Neural cell (in vitro differentiated cells): ENCODE data around the gene NECTIN4. TPM values are rescaled to one million over a fixed set of nuclear protein-coding genes. Genes with fewer than 3 reads are reported as not detected.

Experiments
- H2AFZ ChIP-seq: fragments of 200-600, 300-800 bp; sonication (generic), shearing (Covaris generic); 2 replicates; pipeline ENCODE4 v1.6.0; 2014; ENCODE audit warnings: low read depth, mild to moderate bottlenecking, antibody characterized with exemption, low read length, moderate library complexity
- H3F3A ChIP-seq: fragments of 200-600 bp; shearing (Covaris generic); 2 replicates; pipeline ENCODE4 v1.6.1; 2016; ENCODE audit warnings: mild to moderate bottlenecking, moderate library complexity, mixed read lengths, antibody characterized with exemption, low read length; ENCODE audit not compliant: insufficient read depth, poor library complexity, severe bottlenecking
- H3K27ac ChIP-seq: fragments of 200-600, 300-800 bp; sonication (generic), shearing (Covaris generic); 2 replicates; pipeline ENCODE4 v1.5.1; 2014; ENCODE audit warnings: mild to moderate bottlenecking, low read length, moderate library complexity
- H3K27me3 ChIP-seq: fragments of 300-800, 200-600 bp; sonication (generic), shearing (Covaris generic); 2 replicates; pipeline ENCODE4 v1.6.0; 2014; ENCODE audit warnings: mild to moderate bottlenecking, low read depth, low read length, moderate library complexity; ENCODE audit not compliant: insufficient read depth
- H3K36me3 ChIP-seq: fragments of 300-800, 200-600 bp; sonication (generic), shearing (Covaris generic); 2 replicates; pipeline ENCODE4 v1.5.1; 2014; ENCODE audit warnings: mild to moderate bottlenecking, antibody characterized with exemption, low read length, moderate library complexity; ENCODE audit not compliant: insufficient read depth
- H3K4me2 ChIP-seq: fragments of 300-800, 200-600 bp; sonication (generic), shearing (Covaris generic); 2 replicates; pipeline ENCODE4 v1.6.0; 2014; ENCODE audit warnings: mild to moderate bottlenecking, low read length
- H3K4me3 ChIP-seq: fragments of 300-800, 200-600 bp; sonication (generic), shearing (Covaris generic); 2 replicates; pipeline ENCODE4 v1.5.1; 2014; ENCODE audit warnings: mild to moderate bottlenecking, low read length, moderate library complexity
- H3K79me2 ChIP-seq: fragments of 200-600 bp; shearing (Covaris generic); replicated peaks from 2 replicates; pipeline ENCODE4 v1.6.0; 2014; ENCODE audit warnings: mild to moderate bottlenecking, low read length, moderate library complexity; ENCODE audit not compliant: insufficient read depth
- H3K9ac ChIP-seq: fragments of 300-800, 200-600 bp; sonication (generic), shearing (Covaris generic); 2 replicates; pipeline ENCODE4 v1.6.1; 2016; ENCODE audit warnings: mild to moderate bottlenecking, low read length, mixed read lengths
- H3K9me2 ChIP-seq: fragments of 200-600 bp; shearing (Covaris generic); 2 replicates; pipeline ENCODE4 v1.6.1; 2016; ENCODE audit warnings: mild to moderate bottlenecking, low read length, mixed read lengths; ENCODE audit not compliant: insufficient read depth
- H3K9me3 ChIP-seq: fragments of 200-600, 300-800 bp; sonication (generic), shearing (Covaris generic); 2 replicates; pipeline ENCODE4 v1.6.1; 2016; ENCODE audit warnings: mild to moderate bottlenecking, mixed run types, low read length, moderate library complexity, mixed read lengths
- H4K20me1 ChIP-seq: fragments of 200-600 bp; shearing (Covaris generic); 2 replicates; pipeline ENCODE4 v1.6.1; 2016; ENCODE audit warnings: mild to moderate bottlenecking, mixed run types; ENCODE audit not compliant: insufficient read depth
- EP300 ChIP-seq: fragments of 450-650 bp; conservative IDR thresholded peaks from 2 replicates; pipeline ENCODE4 v1.6.1; 2014; ENCODE audit warnings: antibody characterized with exemption, mild to moderate bottlenecking, moderate library complexity; ENCODE audit not compliant: poor library complexity, severe bottlenecking
- EZH2 ChIP-seq: fragments of 200-600, 300-800 bp; shearing (Covaris generic), sonication (generic); IDR thresholded peaks from 2 replicates; pipeline ENCODE4 v1.6.1; 2014; ENCODE audit warnings: antibody characterized with exemption, low read length, borderline replicate concordance, mild to moderate bottlenecking; ENCODE audit not compliant: insufficient read depth, poor library complexity, severe bottlenecking
- MXI1 ChIP-seq: fragments of 450-650 bp; conservative IDR thresholded peaks from 2 replicates; pipeline ENCODE4 v1.6.1; 2014; ENCODE audit warnings: antibody characterized with exemption, mild to moderate bottlenecking; ENCODE audit not compliant: poor library complexity, severe bottlenecking
- POLR2AphosphoS5 ChIP-seq: IDR thresholded peaks from 2 replicates; pipeline ENCODE4 v1.6.1; 2012
- RAD21 ChIP-seq: fragments of 450-650 bp; conservative IDR thresholded peaks from 2 replicates; pipeline ENCODE4 v1.6.1; 2014; ENCODE audit warnings: antibody characterized with exemption, mild to moderate bottlenecking, moderate library complexity
- SMC3 ChIP-seq: fragments of 450-650 bp; conservative IDR thresholded peaks from 2 replicates; pipeline ENCODE4 v1.6.1; 2014; ENCODE audit warnings: antibody characterized with exemption, mild to moderate bottlenecking, moderate library complexity; ENCODE audit not compliant: poor library complexity
- TAF1 ChIP-seq: IDR thresholded peaks from 2 replicates; pipeline ENCODE4 v1.6.1; 2012; ENCODE audit warnings: low read depth
- polyA plus RNA-seq: library from polyadenylated mRNA; depleted of rRNA; stranded (reverse); fragments of >200 nt; gene quantifications from 2 replicates; pipeline ENCODE4 v1.2.3, GENCODE V29; 2014
- TF ChIP-seq, protein P1 (sequence below): IDR thresholded peaks from 2 replicates; pipeline ENCODE4 v1.6.1; 2012; ENCODE audit warnings: borderline replicate concordance
- TF ChIP-seq, protein P2 (sequence below): fragments of 450-650 bp; IDR thresholded peaks from 2 replicates; pipeline ENCODE4 v1.5.1; 2014; ENCODE audit warnings: antibody characterized with exemption, mild to moderate bottlenecking, moderate library complexity; ENCODE audit not compliant: poor library complexity, severe bottlenecking

Gene NECTIN4
- polyA plus RNA-seq, 1 donor from 2014 or later: not detected

DNA sequence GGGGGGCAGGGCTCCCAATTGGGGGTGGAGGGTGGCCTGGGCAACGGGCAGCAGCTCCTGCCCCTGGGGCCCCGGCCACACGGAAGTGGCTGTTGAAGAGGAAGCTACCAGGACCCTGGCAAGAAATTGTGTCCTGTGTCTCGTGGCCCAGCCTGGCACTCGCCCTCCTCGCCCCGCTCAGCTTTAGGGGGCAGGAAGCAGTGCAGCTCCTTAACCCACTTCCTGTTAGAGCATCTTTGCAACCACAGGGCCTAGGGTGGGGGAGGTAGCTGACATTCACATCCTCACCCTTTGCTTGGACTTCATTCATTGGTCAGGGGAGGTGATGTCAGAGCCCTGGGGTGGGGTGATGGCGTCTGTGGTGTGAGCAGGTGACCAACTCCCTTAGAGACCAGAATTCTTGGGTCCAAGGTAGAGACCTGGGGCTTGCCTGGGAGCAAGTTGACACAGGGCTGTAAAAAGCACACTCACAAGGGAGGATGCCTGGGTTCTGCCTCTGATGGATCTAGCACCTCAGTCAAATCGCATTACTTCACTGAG, 19.6 kb downstream of the NECTIN4 start, which contains the start of gene ARHGAP30:
ARHGAP30 (minus strand) TSS at position 161 of the 540 bp plus-strand sequence. CDS start 267 bp downstream, outside the sequence.
- no peak within 1 kb of the TSS for H3K27ac ChIP-seq
- no peak within 1 kb of the TSS for H3K4me2 ChIP-seq
- no peaks in the 10 kb centered on the region for H3K79me2 ChIP-seq
- no peaks in the 10 kb centered on the region for H4K20me1 ChIP-seq
- H3K36me3 ChIP-seq: no peaks in the 10 kb centered on the region
- H3K4me3 ChIP-seq: no peak within 1 kb of the TSS
- H3K9me3 ChIP-seq: no peaks in the 10 kb centered on the region
- no peaks in the 10 kb centered on the region for H3F3A ChIP-seq
- TF ChIP-seq EP300 (no peak), SMC3 (no peak), TAF1 (no peak), RAD21 (no peak), MXI1 (no peak), EZH2 (no peak), POLR2AphosphoS5 (no peak)
- TF ChIP-seq, protein P1, sequence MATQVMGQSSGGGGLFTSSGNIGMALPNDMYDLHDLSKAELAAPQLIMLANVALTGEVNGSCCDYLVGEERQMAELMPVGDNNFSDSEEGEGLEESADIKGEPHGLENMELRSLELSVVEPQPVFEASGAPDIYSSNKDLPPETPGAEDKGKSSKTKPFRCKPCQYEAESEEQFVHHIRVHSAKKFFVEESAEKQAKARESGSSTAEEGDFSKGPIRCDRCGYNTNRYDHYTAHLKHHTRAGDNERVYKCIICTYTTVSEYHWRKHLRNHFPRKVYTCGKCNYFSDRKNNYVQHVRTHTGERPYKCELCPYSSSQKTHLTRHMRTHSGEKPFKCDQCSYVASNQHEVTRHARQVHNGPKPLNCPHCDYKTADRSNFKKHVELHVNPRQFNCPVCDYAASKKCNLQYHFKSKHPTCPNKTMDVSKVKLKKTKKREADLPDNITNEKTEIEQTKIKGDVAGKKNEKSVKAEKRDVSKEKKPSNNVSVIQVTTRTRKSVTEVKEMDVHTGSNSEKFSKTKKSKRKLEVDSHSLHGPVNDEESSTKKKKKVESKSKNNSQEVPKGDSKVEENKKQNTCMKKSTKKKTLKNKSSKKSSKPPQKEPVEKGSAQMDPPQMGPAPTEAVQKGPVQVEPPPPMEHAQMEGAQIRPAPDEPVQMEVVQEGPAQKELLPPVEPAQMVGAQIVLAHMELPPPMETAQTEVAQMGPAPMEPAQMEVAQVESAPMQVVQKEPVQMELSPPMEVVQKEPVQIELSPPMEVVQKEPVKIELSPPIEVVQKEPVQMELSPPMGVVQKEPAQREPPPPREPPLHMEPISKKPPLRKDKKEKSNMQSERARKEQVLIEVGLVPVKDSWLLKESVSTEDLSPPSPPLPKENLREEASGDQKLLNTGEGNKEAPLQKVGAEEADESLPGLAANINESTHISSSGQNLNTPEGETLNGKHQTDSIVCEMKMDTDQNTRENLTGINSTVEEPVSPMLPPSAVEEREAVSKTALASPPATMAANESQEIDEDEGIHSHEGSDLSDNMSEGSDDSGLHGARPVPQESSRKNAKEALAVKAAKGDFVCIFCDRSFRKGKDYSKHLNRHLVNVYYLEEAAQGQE: no peak
- TF ChIP-seq, protein P2, sequence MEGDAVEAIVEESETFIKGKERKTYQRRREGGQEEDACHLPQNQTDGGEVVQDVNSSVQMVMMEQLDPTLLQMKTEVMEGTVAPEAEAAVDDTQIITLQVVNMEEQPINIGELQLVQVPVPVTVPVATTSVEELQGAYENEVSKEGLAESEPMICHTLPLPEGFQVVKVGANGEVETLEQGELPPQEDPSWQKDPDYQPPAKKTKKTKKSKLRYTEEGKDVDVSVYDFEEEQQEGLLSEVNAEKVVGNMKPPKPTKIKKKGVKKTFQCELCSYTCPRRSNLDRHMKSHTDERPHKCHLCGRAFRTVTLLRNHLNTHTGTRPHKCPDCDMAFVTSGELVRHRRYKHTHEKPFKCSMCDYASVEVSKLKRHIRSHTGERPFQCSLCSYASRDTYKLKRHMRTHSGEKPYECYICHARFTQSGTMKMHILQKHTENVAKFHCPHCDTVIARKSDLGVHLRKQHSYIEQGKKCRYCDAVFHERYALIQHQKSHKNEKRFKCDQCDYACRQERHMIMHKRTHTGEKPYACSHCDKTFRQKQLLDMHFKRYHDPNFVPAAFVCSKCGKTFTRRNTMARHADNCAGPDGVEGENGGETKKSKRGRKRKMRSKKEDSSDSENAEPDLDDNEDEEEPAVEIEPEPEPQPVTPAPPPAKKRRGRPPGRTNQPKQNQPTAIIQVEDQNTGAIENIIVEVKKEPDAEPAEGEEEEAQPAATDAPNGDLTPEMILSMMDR: no peak
- no peaks in the 10 kb centered on the region for H3K27me3 ChIP-seq
- H2AFZ ChIP-seq: no peak within 1 kb of the TSS
- H3K9me2 ChIP-seq: no peaks in the 10 kb centered on the region
- no peak within 1 kb of the TSS for H3K9ac ChIP-seq

DNA sequence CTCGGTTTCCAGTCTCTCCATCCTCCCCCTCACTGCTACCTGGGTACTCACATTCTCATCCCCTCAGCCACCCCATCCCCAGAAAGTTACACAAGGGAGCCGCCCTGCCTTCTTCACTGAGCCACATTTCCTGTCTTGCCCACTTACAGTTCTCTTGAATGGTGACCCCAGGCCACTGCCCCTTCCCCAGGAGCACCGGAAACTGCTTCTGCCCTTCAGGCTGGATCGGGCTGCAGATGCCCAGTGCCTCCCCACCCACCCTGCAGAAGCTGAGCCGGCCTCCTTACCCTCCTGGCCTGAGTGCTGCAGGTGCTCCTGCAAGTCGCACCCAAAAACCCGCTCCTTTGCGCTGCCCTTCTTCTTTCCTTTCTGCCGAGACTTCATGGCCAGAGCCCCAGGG, 20.1 kb downstream of the NECTIN4 start:
- H3K27ac ChIP-seq: no peak overlapping the region
- H3F3A ChIP-seq: no peaks in the 10 kb centered on the region
- H3K36me3 ChIP-seq: no peaks in the 10 kb centered on the region
- H3K27me3 ChIP-seq: no peaks in the 10 kb centered on the region
- no peaks in the 10 kb centered on the region for H4K20me1 ChIP-seq
- no peak overlapping the region for H3K4me3 ChIP-seq
- no peak overlapping the region for H3K9ac ChIP-seq
- H3K4me2 ChIP-seq: no peak overlapping the region
- H3K9me3 ChIP-seq: no peaks in the 10 kb centered on the region
- H3K79me2 ChIP-seq: no peaks in the 10 kb centered on the region
- no peak overlapping the region for H2AFZ ChIP-seq
- H3K9me2 ChIP-seq: no peaks in the 10 kb centered on the region
- TF ChIP-seq, protein P2: no peak
- TF ChIP-seq TAF1 (no peak), EZH2 (no peak), EP300 (no peak), POLR2AphosphoS5 (no peak)
- TF ChIP-seq, protein P1: no peak
